ENCODE measurements around the gene PPHLN1.
A peak's percentile ranks its signal among the peaks of the same experiment; 100 is the strongest.

Gene PPHLN1

DNA sequence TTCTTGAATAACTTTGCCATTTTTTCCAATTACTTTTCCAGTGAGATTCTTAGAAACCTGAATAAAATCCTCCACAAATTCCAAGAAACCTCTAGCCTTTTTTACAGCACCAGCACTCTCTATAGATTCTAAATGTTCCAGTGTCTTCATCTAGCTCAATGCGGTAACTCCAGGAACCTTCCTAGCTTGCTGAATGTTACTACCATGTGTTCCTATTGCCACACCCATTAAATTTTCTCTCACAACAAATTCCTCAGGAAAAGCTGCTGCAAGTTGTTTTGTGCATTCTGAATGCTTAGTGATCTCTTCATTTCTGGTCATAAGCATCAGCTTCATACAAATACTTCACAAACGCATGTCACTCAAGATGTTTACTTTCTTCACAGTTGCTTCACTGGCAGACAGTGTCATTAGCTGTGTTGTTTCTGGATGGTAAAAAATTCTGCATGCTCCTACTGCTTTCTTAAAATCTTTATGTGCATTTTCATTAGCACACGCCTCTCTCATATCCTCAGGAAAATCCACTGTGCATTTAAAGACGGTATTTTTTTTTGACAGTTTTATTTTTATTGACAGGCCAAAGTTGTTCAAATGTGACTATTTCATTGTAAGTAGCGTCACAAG, 106.7 kb downstream of the PPHLN1 start:
- Mint-ChIP-seq H3K4me3 (no peak overlapping the region), H3K9me3 (no peaks in the 10 kb centered on the region), H3K27ac (no peak overlapping the region), H3K27me3 (no peaks in the 10 kb centered on the region), H3K4me1 (no peaks in the 10 kb centered on the region)
- no peak for DNase-seq
- no peak for ATAC-seq

GRCh38 chr12:42440608-42441007, 114.6 kb downstream of the PPHLN1 start:
- Mint-ChIP-seq H3K9me3 (peaks cover 0 to 5% of the 10 kb centered on the region in 2 donors), H3K27me3 (no peaks in the 10 kb centered on the region), H3K4me1 (no peaks in the 10 kb centered on the region), H3K4me3 (no peak overlapping the region), H3K27ac (no peak overlapping the region)
- DNase-seq (no peak), ATAC-seq (no peak)

- no peaks in the 10 kb centered on the region for H3K4me1 Mint-ChIP-seq
- no peaks in the 10 kb centered on the region for H3K27me3 Mint-ChIP-seq
- ATAC-seq (no peak), DNase-seq (no peak)
- no peak overlapping the region for H3K27ac Mint-ChIP-seq
- peaks cover 0 to 5% of the 10 kb centered on the region in 2 donors for H3K9me3 Mint-ChIP-seq
- H3K4me3 Mint-ChIP-seq: no peak overlapping the region
Observed at GRCh38 chr12:42442311-42442759, 116.4 kb downstream of the PPHLN1 start.

GRCh38 chr12:42442888-42443287, 116.9 kb downstream of the PPHLN1 start:
- H3K4me3 Mint-ChIP-seq: no peak overlapping the region
- peaks cover 0 to 5% of the 10 kb centered on the region in 2 donors for H3K9me3 Mint-ChIP-seq
- no peaks in the 10 kb centered on the region for H3K4me1 Mint-ChIP-seq
- no peak overlapping the region for H3K27ac Mint-ChIP-seq
- ATAC-seq: no peak
- DNase-seq: no peak
- H3K27me3 Mint-ChIP-seq: no peaks in the 10 kb centered on the region

GRCh38 chr12:42444192-42444943, 118.4 kb downstream of the PPHLN1 start:
- ATAC-seq (no peak), DNase-seq (no peak)
- Mint-ChIP-seq H3K27me3 (no peaks in the 10 kb centered on the region), H3K9me3 (peaks cover 0 to 5% of the 10 kb centered on the region in 2 donors), H3K4me1 (no peaks in the 10 kb centered on the region), H3K4me3 (no peak overlapping the region), H3K27ac (no peak overlapping the region)

- H3K4me1 Mint-ChIP-seq: no peaks in the 10 kb centered on the region
- H3K4me3 Mint-ChIP-seq: no peak overlapping the region
- DNase-seq (no peak), ATAC-seq (no peak)
- no peak overlapping the region for H3K27ac Mint-ChIP-seq
- H3K9me3 Mint-ChIP-seq: peaks cover 0 to 5% of the 10 kb centered on the region in 2 donors
- no peaks in the 10 kb centered on the region for H3K27me3 Mint-ChIP-seq
Observed at GRCh38 chr12:42445891-42446290, 119.9 kb downstream of the PPHLN1 start.

GRCh38 chr12:42446761-42447160, 120.8 kb downstream of the PPHLN1 start:
- Mint-ChIP-seq H3K27ac (no peak overlapping the region), H3K9me3 (peaks cover 0 to 5% of the 10 kb centered on the region in 2 donors), H3K4me3 (no peak overlapping the region), H3K27me3 (no peaks in the 10 kb centered on the region), H3K4me1 (no peaks in the 10 kb centered on the region)
- ATAC-seq: no peak
- DNase-seq: no peak

- no peaks in the 10 kb centered on the region for H3K27me3 Mint-ChIP-seq
- H3K27ac Mint-ChIP-seq: no peak overlapping the region
- no peak overlapping the region for H3K4me3 Mint-ChIP-seq
- DNase-seq (no peak), ATAC-seq (no peak)
- no peaks in the 10 kb centered on the region for H3K9me3 Mint-ChIP-seq
- no peaks in the 10 kb centered on the region for H3K4me1 Mint-ChIP-seq
Observed at GRCh38 chr12:42447371-42447786, 121.4 kb downstream of the PPHLN1 start.

- ATAC-seq (no peak), DNase-seq (no peak)
- Mint-ChIP-seq H3K4me1 (no peaks in the 10 kb centered on the region), H3K9me3 (no peaks in the 10 kb centered on the region), H3K27ac (no peak overlapping the region), H3K4me3 (no peak overlapping the region), H3K27me3 (no peaks in the 10 kb centered on the region)
Observed at GRCh38 chr12:42448841-42449240, 122.9 kb downstream of the PPHLN1 start.

GRCh38 chr12:42450248-42450647, 124.3 kb downstream of the PPHLN1 start:
- ATAC-seq: no peak
- H3K27ac Mint-ChIP-seq: no peak overlapping the region
- no peak for DNase-seq
- H3K27me3 Mint-ChIP-seq: no peaks in the 10 kb centered on the region
- no peaks in the 10 kb centered on the region for H3K4me1 Mint-ChIP-seq
- H3K4me3 Mint-ChIP-seq: no peak overlapping the region
- no peaks in the 10 kb centered on the region for H3K9me3 Mint-ChIP-seq

DNA sequence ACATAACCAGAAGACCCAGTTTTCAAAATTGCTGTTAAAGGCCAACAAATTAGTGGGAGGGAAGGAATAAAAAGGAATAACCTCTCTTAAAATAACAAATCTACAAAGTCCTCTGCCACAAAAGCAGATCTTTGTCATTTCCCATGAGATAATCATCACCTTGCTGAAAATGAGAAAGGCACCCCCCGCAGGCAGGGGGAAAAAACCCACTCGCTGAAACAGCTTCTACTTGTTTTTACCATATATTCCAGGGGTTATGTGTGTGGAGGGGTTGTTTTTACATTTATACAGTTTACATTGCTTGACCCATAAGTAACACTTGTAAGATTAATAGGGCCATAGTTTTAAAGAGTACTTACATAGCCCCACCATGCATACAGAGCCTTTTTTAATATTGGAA, 132.6 kb downstream of the PPHLN1 start:
- H3K27ac Mint-ChIP-seq: no peak overlapping the region
- no peak for DNase-seq
- no peak for ATAC-seq
- peaks cover 13% of the 10 kb centered on the region for H3K27me3 Mint-ChIP-seq
- H3K9me3 Mint-ChIP-seq: no peaks in the 10 kb centered on the region
- H3K4me1 Mint-ChIP-seq: no peaks in the 10 kb centered on the region
- H3K4me3 Mint-ChIP-seq: no peak overlapping the region

DNA sequence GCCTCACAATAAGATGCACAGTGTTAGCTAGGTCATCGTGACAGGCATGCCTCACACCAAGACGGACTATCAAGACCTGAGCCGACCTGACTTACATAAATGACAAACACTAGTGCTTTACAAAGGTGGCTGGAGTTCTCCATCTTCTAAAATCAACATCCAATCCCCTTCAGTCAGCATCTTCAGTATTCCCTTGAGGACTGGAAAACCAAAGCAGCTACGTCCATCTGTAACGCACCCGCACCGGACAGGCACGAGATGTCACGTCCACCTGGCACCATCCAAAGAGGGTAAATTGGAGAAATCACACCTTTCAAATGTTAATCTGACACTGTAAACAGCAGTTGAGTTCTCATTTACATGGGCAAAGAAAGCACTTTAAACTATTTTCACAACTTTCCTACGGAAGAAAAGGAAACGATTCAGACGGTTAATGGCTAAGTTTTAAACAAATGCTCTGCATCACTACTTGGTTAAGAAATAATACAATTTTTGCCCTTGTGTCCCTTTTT, 133.4 kb downstream of the PPHLN1 start:
- H3K27ac Mint-ChIP-seq: no peak overlapping the region
- no peaks in the 10 kb centered on the region for H3K9me3 Mint-ChIP-seq
- DNase-seq (no peak), ATAC-seq (no peak)
- H3K4me1 Mint-ChIP-seq: no peaks in the 10 kb centered on the region
- peaks cover 13% of the 10 kb centered on the region for H3K27me3 Mint-ChIP-seq
- H3K4me3 Mint-ChIP-seq: no peak overlapping the region

DNA sequence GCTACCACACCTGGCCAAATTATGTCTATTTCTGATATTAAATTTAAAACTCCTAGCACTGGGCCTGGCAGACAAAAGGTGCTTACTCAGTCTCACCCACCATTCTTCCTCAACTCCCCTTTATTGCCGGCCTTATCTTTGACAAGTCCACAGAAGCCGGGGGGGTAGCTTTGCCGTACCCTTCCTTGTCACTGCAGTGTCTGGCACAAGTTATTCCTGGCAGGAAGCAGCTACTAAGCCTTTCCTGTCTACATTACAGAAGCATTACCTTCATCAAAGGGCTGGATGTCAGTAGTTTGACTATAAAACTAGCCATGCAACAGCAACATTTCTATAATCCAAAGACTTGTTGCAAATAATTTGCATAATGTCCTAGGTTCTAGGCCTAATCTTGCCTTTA, 136.5 kb downstream of the PPHLN1 start:
- Mint-ChIP-seq H3K27ac (no peak overlapping the region), H3K9me3 (no peaks in the 10 kb centered on the region), H3K27me3 (peaks cover 21% of the 10 kb centered on the region), H3K4me3 (no peak overlapping the region), H3K4me1 (no peaks in the 10 kb centered on the region)
- ATAC-seq: no peak
- DNase-seq: no peak

DNA sequence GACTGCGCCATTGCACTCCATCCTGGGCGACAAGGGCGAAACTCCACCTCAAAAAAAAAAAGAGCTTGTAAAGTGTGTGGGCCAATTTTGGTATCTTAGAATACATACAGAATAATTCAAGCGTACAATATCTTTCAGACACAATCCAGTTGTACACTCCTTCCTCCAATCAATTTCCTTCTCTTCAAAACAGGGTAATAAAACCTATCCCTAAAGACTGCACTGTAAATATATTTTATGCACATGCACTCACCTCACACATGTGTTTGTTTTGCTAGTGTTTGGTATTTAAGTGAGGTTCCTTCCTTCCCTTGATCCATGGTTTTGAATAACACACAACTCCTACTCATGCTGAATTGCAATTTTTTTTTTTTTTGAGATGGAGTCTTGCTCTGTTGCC, 137.7 kb downstream of the PPHLN1 start:
- peaks cover 5% of the 10 kb centered on the region for H3K4me1 Mint-ChIP-seq
- H3K4me3 Mint-ChIP-seq: no peak overlapping the region
- DNase-seq (no peak), ATAC-seq (no peak)
- H3K27me3 Mint-ChIP-seq: peaks cover 27% of the 10 kb centered on the region
- H3K27ac Mint-ChIP-seq: no peak overlapping the region
- no peaks in the 10 kb centered on the region for H3K9me3 Mint-ChIP-seq

- peaks cover 20% of the 10 kb centered on the region for H3K4me1 Mint-ChIP-seq
- no peaks in the 10 kb centered on the region for H3K9me3 Mint-ChIP-seq
- DNase-seq (no peak), ATAC-seq (no peak)
- peaks cover 57% of the 10 kb centered on the region for H3K27me3 Mint-ChIP-seq
- H3K27ac Mint-ChIP-seq: no peak overlapping the region
- H3K4me3 Mint-ChIP-seq: peak overlapping the region in 1 of 2 donors; percentile 18
Observed at GRCh38 chr12:42468341-42468821, 142.4 kb downstream of the PPHLN1 start.

- H3K27ac Mint-ChIP-seq: no peak overlapping the region
Observed at GRCh38 chr12:42468921-42469320, 143.0 kb downstream of the PPHLN1 start.

More at GRCh38 chr12:42468921-42469320, 143.0 kb downstream of the PPHLN1 start:
- H3K4me3 Mint-ChIP-seq: peak overlapping the region; percentile 78 to 82
- ATAC-seq (peak; percentile 11), DNase-seq (no peak)
- peaks cover 20% of the 10 kb centered on the region for H3K4me1 Mint-ChIP-seq
- H3K9me3 Mint-ChIP-seq: no peaks in the 10 kb centered on the region
- peaks cover 57% of the 10 kb centered on the region for H3K27me3 Mint-ChIP-seq
